Esophagus squamous epithelium (tissue), 5 donors: ENCODE measurements around the gene DHRSX. TPM values are rescaled to one million over a fixed set of nuclear protein-coding genes. Genes with fewer than 3 reads are reported as not detected.
"Not testable (repeated sequence)": the region's sequence is repeated elsewhere in the genome, so short reads cannot be mapped to it uniquely, and the experiment has no call there.

Source experiments
- DNase-seq: peaks from one replicate; lab custom pipeline; 2025; lab: John Stamatoyannopoulos, UW
- H3K27ac ChIP-seq, 4 donors: fragments of 200-600 bp; sonication (generic); one replicate each; pipeline ENCODE4 v1.5.1; 2016 to 2019; ENCODE audit warnings: mild to moderate bottlenecking in 1 of 4
- H3K27me3 ChIP-seq, 4 donors: fragments of 200-600 bp; sonication (generic); 1 replicate in 3 of 4; 2 replicates in 1 of 4; pipeline versions ENCODE4 v1.5.1 to v1.6.0; 2017 to 2021; ENCODE audit warnings: antibody characterized with exemption in 1 of 4
- H3K36me3 ChIP-seq, 3 donors: fragments of 200-600 bp; sonication (generic); one replicate each; pipeline ENCODE4 v1.5.1; 2016 to 2019
- H3K4me1 ChIP-seq, 3 donors: fragments of 200-600 bp; sonication (generic); one replicate each; pipeline ENCODE4 v1.5.1; 2017 to 2019
- H3K4me3 ChIP-seq, 4 donors: fragments of 200-600 bp; sonication (generic); 1 replicate in 3 of 4; 2 replicates in 1 of 4; pipeline ENCODE4 v1.5.1; 2016 to 2019; ENCODE audit warnings: mild to moderate bottlenecking in 2 of 4, moderate library complexity in 1 of 4
- H3K9me3 ChIP-seq, 3 donors: fragments of 200-600 bp; sonication (generic); one replicate each; pipeline ENCODE4 v1.5.1; 2016 to 2019
- POLR2A ChIP-seq, 4 donors: fragments of 450-650 bp; IDR thresholded peaks; one replicate each; pipeline ENCODE4 v1.6.1; 2017; ENCODE audit warnings: antibody characterized with exemption in 4 of 4, mild to moderate bottlenecking in 4 of 4, moderate library complexity in 3 of 4
- WGBS, 2 donors: methylation state at CpG; one replicate each; pipeline ENCODE4 v1.1.5; 2018; 5-methylcytosine and 5-hydroxymethylcytosine counted together
- intact Hi-C: fragments of 100-400 bp; cut with DNase I; formaldehyde crosslinking; loops from one replicate; pipeline ENCODE4 v1.15.0; 2022
- total RNA-seq, 4 donors: library from RNA; depleted of rRNA; stranded (reverse); fragments of >200 nt; gene quantifications; one replicate each; pipeline ENCODE4 v1.1.0, GENCODE V29; 2016
- TF ChIP-seq, protein P1 (sequence below), 6 experiments: fragments of 450-650 bp in 4 of 6; fragments of 200-600 bp in 2 of 6; sonication (generic) in 2 of 6; IDR thresholded peaks; one replicate each; pipeline ENCODE4 v1.5.1; 2016 to 2019; ENCODE audit warnings: antibody characterized with exemption in 6 of 6, mild to moderate bottlenecking in 4 of 6, moderate library complexity in 4 of 6
- donor health status: DM: yes; HTN: yes; CAD: no.

DHRSX gene
- total RNA-seq, 4 donors from 2014 or later, result 4.1 to 12.2 (median 8.0) TPM

DNA sequence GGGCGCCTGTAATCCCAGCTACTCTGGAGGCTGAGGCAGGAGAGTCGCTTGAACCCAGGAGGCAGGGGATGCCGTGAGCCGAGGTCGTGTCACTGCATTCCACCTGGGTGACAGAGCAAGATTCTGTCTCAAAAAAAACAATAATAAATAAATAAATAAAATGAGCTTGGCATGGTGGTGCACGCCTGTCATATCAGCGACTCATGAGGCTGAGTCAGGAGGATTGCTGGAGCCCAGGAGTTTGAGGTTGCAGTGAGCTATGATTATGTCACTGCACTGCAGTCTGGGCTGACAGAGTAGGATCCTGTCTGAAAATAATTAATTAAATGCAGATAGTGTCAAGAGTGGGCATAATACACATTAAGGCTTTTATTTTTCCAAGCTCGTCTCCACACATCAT lies 77.5 kb downstream of the DHRSX start:
- Histone ChIP-seq H3K27ac (no peak overlapping the region), H3K36me3 (peaks cover 0 to 64% (median 0%) of the 10 kb centered on the region in 3 donors), H3K9me3 (no peaks in the 10 kb centered on the region), H3K4me1 (no peaks in the 10 kb centered on the region), H3K4me3 (no peak overlapping the region), H3K27me3 (no peaks in the 10 kb centered on the region)
- no peak for TF ChIP-seq POLR2A (IDR thresholded peaks at IDR 0.05)
- TF ChIP-seq, protein P1, sequence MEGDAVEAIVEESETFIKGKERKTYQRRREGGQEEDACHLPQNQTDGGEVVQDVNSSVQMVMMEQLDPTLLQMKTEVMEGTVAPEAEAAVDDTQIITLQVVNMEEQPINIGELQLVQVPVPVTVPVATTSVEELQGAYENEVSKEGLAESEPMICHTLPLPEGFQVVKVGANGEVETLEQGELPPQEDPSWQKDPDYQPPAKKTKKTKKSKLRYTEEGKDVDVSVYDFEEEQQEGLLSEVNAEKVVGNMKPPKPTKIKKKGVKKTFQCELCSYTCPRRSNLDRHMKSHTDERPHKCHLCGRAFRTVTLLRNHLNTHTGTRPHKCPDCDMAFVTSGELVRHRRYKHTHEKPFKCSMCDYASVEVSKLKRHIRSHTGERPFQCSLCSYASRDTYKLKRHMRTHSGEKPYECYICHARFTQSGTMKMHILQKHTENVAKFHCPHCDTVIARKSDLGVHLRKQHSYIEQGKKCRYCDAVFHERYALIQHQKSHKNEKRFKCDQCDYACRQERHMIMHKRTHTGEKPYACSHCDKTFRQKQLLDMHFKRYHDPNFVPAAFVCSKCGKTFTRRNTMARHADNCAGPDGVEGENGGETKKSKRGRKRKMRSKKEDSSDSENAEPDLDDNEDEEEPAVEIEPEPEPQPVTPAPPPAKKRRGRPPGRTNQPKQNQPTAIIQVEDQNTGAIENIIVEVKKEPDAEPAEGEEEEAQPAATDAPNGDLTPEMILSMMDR (IDR thresholded peaks at IDR 0.05), result no peak
- DNase-seq, result no peak
- WGBS, 2 donors, result 72 to 85% methylated on average over 7 to 8 of the region's 8 CpGs
- intact Hi-C loops, result no loop called here

DNA sequence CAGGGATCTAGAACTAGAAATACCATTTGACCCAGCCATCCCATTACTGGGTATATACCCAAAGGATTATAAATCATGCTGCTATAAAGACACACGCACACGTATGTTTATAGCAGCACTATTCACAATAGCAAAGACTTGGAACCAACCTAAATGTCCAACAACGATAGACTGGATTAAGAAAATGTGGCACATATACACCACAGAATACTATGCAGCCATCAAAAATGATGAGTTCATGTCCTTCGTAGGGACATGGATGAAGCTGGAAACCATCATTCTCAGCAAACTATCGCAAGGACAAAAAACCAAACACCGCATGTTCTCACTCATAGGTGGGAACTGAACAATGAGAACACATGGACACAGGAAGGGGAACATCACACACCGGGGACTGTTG lies 81.4 kb downstream of the DHRSX start:
- H3K27ac ChIP-seq, intact Hi-C loops, DNase-seq, H3K4me1 ChIP-seq, H3K27me3 ChIP-seq, H3K9me3 ChIP-seq, H3K4me3 ChIP-seq: not testable (repeated sequence)
- H3K36me3 ChIP-seq, result peaks cover 0 to 49% (median 0%) of the 10 kb centered on the region in 3 donors
- WGBS, 2 donors, result 88 to 93% methylated on average over 4 to 5 of the region's 7 CpGs

DNA sequence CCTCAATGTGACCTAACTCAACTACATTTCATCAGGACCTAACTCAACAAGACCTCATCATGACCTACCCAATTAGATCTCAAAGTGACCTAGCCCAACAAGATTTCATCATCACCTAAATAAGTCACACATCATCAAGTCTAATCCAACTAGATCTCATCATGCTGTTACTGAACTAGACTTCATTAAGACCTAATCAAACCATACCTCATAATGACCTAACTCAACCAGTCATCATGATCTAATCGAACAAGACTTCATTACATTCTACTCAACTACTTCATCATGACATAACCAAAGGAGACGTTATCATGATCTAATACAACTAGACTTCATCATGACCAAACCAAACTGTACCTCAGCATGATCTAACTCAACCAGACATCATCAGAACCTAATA lies 82.8 kb downstream of the DHRSX start:
- H3K9me3 ChIP-seq, result no peaks in the 10 kb centered on the region
- H3K27ac ChIP-seq, result no peak overlapping the region
- peaks cover 0 to 35% (median 0%) of the 10 kb centered on the region in 3 donors for H3K36me3 ChIP-seq
- no peaks in the 10 kb centered on the region for H3K4me1 ChIP-seq
- WGBS, 2 donors, result 87 to 88% methylated on average over 2 of the region's 2 CpGs
- TF ChIP-seq, protein P1 (IDR thresholded peaks at IDR 0.05), result no peak
- TF ChIP-seq POLR2A (IDR thresholded peaks at IDR 0.05), result no peak
- H3K27me3 ChIP-seq, result no peaks in the 10 kb centered on the region
- DNase-seq, result no peak
- H3K4me3 ChIP-seq, result no peak overlapping the region
- intact Hi-C loops, result no loop called here

DNA sequence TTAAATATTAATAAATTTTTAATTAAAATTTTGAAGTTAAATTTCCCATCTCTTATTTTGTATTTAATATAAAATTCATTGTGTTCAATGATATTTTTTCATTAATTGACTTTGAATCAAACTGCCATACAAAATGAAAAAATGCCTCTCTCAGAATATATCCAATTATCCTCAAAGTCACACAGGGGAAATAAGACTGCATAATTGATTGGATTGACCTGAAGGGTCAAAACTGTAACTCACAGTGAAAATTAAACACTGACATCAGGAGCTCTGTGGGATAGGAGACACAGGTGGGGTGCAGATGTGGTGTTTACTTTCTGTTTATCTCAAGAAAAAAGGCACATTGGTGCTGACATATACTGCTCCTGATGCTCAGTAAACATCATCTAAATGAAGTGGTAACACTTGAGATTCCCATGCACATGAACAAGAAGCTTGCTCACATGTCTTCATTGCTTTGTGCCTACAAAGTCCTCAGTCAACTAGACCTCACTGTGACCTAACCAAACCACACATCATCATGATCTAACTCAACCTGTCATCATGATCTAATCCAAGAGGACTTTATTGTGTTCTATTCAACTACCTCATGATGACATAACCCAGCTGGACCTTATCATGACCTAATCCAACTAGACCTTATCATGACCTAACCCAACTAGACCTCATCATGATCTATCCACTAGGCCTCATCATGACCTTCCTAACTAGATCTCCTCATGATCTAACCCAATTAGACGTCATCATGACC lies 83.7 kb downstream of the DHRSX start:
- DNase-seq, result no peak
- H3K27ac ChIP-seq, result no peak overlapping the region
- TF ChIP-seq, protein P1 (IDR thresholded peaks at IDR 0.05), result no peak
- no peak overlapping the region for H3K4me3 ChIP-seq
- H3K27me3 ChIP-seq, result no peaks in the 10 kb centered on the region
- WGBS, 2 donors, result 88 to 100% methylated on average over 1 of the region's 1 CpG
- no peaks in the 10 kb centered on the region for H3K4me1 ChIP-seq
- intact Hi-C loops, result no loop called here
- H3K9me3 ChIP-seq, result no peaks in the 10 kb centered on the region
- H3K36me3 ChIP-seq, result peaks cover 0 to 25% (median 0%) of the 10 kb centered on the region in 3 donors

DNA sequence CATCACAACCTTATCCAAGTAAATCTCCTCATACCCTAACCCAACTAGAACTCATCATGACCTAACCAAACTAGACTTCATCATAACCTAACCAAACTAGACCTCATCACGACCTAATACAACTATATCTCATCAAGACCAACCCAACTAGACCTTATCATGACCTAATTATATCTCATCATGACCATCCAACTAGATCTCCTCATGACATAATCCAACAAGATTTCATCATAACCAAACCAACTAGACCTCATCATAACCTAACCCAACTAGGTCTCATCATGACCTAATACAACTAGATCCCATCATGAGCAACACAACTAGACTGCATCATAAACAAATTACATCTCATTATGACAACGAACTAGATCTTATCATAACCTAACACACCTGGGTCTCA lies 86.4 kb downstream of the DHRSX start:
- Histone ChIP-seq H3K4me3 (no peak overlapping the region), H3K36me3 (peaks cover 0 to 4% (median 0%) of the 10 kb centered on the region in 3 donors), H3K27me3 (no peaks in the 10 kb centered on the region), H3K9me3 (no peaks in the 10 kb centered on the region), H3K27ac (no peak overlapping the region), H3K4me1 (peaks cover 0 to 6% (median 0%) of the 10 kb centered on the region in 3 donors)
- no peak for TF ChIP-seq POLR2A (IDR thresholded peaks at IDR 0.05)
- WGBS, 2 donors, result 84 to 94% methylated on average over 2 of the region's 2 CpGs
- intact Hi-C loops, result no loop called here
- DNase-seq, result no peak

DNA sequence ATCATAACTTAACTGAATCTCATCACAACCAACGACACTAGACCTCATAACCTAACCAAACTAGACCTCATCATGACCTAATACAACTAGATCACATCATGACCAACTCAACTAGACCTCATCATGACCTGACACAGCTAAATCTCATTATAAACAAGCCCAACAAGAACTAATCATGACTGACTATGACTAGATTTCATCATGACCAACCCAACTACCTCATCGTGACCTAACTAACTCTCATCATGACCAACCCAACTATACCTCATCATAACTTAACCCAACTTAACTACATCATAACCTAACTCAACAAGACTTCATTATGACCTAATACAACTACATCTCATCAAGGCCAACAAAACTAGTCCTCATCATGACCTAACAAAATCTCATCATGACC lies 86.8 kb downstream of the DHRSX start:
- intact Hi-C loops, result no loop called here
- Histone ChIP-seq H3K4me3 (no peak overlapping the region), H3K36me3 (peaks cover 0 to 2% (median 0%) of the 10 kb centered on the region in 3 donors), H3K27ac (no peak overlapping the region), H3K27me3 (no peaks in the 10 kb centered on the region), H3K4me1 (peaks cover 0 to 6% (median 0%) of the 10 kb centered on the region in 3 donors), H3K9me3 (no peaks in the 10 kb centered on the region)
- TF ChIP-seq POLR2A (IDR thresholded peaks at IDR 0.05), result no peak
- TF ChIP-seq, protein P1 (IDR thresholded peaks at IDR 0.05), result no peak
- WGBS, 2 donors, result 92 to 95% methylated on average over 2 of the region's 2 CpGs
- DNase-seq, result no peak
